ENCODE data around the gene ALKAL2. TPM values are rescaled to one million over a fixed set of nuclear protein-coding genes. Genes with fewer than 3 reads are reported as not detected.
A peak's percentile ranks its signal among the peaks of the same experiment; 100 is the strongest.

ALKAL2 gene
- total RNA-seq, 1 donor, result not detected

DNA sequence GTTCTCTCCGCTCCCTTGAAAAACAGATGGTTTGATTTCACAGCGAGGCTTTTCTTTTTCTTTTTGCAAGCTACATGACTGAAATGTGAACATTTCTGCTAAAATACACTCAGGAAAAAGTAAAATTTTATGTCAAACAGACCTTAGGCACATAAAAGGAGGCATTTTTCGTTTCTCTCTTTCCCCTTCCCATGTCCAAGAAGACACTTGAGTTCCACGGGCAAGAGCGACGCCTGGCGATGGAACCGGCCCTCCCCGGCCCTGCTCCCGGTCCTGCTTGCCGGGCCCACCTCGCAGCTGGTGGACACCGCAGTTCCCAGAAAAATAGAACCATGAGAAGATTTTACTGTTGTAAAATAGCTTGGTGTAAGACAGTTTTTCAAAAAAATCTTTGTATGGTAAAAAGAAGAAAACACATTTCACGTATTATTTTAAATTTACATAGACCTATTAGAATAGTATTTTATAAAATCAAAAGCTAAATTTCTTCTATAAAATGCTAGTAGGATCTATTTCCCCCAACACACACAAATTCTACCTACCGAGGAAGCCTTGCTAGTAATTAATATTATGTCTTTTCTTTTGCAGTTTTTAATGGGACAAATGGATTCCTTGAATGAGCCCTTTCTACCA is 2.3 kb upstream of the ALKAL2 start:
- Histone ChIP-seq H3K79me2 (ENCODE audit: insufficient read depth, low read length) (no peaks in the 10 kb centered on the region), H3K27me3 (ENCODE audit: insufficient read depth, low read length) (peaks cover 35% of the 10 kb centered on the region), H2AFZ (ENCODE audit: low read length) (peak overlapping the region; percentile 77), H3K4me3 (ENCODE audit: insufficient read depth, low read length) (peak overlapping the region; percentile 71), H3K4me1 (ENCODE audit: insufficient read depth, low read length) (peaks cover 19% of the 10 kb centered on the region), H3K27ac (ENCODE audit: low read depth, low read length) (no peak overlapping the region), H3K9me3 (ENCODE audit: low read depth, low read length) (no peaks in the 10 kb centered on the region), H3K4me2 (ENCODE audit: insufficient read depth, low read length) (peak overlapping the region; percentile 95), H3K36me3 (ENCODE audit: insufficient read depth, low read length) (no peaks in the 10 kb centered on the region), H4K20me1 (ENCODE audit: insufficient read depth, low read length) (peaks cover 8% of the 10 kb centered on the region)
- TF ChIP-seq, protein P1, sequence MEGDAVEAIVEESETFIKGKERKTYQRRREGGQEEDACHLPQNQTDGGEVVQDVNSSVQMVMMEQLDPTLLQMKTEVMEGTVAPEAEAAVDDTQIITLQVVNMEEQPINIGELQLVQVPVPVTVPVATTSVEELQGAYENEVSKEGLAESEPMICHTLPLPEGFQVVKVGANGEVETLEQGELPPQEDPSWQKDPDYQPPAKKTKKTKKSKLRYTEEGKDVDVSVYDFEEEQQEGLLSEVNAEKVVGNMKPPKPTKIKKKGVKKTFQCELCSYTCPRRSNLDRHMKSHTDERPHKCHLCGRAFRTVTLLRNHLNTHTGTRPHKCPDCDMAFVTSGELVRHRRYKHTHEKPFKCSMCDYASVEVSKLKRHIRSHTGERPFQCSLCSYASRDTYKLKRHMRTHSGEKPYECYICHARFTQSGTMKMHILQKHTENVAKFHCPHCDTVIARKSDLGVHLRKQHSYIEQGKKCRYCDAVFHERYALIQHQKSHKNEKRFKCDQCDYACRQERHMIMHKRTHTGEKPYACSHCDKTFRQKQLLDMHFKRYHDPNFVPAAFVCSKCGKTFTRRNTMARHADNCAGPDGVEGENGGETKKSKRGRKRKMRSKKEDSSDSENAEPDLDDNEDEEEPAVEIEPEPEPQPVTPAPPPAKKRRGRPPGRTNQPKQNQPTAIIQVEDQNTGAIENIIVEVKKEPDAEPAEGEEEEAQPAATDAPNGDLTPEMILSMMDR (IDR thresholded peaks at IDR 0.05; ENCODE audit: extremely low read depth, low read depth, low read length), result peak; percentile 76
- peak; percentile 95 for DNase-seq (ENCODE audit: insufficient read length, low spot score, missing footprints)

DNA sequence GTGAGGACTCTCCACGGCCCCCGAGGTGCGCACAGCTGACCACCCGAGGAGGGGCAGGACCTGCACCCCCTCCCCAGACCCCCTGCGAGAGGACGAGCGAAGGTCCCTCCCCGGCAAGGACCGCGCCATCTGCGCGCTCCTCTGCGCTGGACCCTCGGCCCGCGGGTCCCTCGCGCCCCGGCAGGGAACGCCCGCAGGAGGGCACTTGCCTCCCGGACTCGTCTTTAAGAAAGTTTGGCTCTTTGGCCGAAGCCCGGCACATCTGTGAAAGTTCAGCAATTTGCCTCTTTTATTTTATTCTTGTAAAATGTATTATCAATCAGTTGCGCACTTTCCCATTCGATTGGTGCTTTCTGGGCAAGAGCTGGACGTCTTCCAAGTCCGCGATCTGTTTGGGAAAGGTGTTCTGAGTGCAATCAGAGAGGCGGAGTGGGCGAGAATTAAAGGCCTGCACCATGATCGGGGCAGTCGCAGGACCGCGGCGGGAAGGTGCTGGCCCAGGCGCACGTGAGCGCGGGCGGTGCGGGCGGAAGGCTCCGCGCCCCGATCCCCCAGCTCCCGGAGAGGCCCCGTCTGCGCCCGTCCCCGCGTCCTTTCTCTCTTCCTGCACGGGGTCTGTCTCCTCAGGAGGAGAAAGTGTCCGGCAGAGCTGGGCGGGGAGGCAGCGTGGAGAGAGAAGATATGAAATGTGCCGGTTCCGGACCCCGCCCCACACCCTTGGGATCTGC is 1.6 kb upstream of the ALKAL2 start:
- peaks cover 26% of the 10 kb centered on the region for H3K4me1 ChIP-seq (ENCODE audit: insufficient read depth, low read length)
- H3K27ac ChIP-seq (ENCODE audit: low read depth, low read length), result no peak overlapping the region
- H3K27me3 ChIP-seq (ENCODE audit: insufficient read depth, low read length), result peaks cover 35% of the 10 kb centered on the region
- peak overlapping the region; percentile 71 for H3K4me3 ChIP-seq (ENCODE audit: insufficient read depth, low read length)
- H3K36me3 ChIP-seq (ENCODE audit: insufficient read depth, low read length), result no peaks in the 10 kb centered on the region
- DNase-seq (ENCODE audit: insufficient read length, low spot score, missing footprints), result peak; percentile 79
- no peaks in the 10 kb centered on the region for H3K9me3 ChIP-seq (ENCODE audit: low read depth, low read length)
- peak overlapping the region; percentile 95 for H3K4me2 ChIP-seq (ENCODE audit: insufficient read depth, low read length)
- H4K20me1 ChIP-seq (ENCODE audit: insufficient read depth, low read length), result peaks cover 11% of the 10 kb centered on the region
- no peaks in the 10 kb centered on the region for H3K79me2 ChIP-seq (ENCODE audit: insufficient read depth, low read length)
- TF ChIP-seq, protein P1 (IDR thresholded peaks at IDR 0.05; ENCODE audit: extremely low read depth, low read depth, low read length), result no peak
- peak overlapping the region; percentile 77 for H2AFZ ChIP-seq (ENCODE audit: low read length)

DNA sequence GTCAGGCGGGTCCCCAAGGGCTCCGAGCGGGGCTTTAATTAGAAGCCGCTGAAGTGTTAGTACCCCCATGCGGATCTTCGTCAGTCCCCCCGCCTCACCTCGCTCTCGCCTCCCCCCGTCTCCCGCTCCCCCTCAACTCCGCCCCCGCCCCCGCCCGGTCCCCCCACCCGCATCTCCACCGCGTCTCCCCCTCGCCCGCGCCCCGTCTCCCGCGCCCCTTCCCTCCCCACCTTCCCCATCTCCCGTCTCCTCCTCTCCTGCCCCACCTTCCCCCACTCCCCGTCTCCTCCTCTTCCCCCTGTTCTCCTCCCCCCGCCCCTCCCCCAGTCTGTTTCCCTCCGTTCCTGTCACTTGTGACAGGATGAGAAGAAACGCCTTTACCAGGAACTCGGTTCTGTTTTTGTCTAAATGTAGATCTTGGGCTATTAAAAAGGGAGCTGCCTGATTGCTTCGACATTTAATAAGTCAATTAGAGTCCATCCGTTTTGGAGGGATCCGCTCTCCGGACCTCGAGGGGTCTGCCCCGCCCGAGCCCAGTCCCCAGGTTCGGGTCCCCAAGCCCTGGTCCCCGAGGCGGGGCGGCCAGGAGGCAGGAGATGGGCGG is 969 bp upstream of the ALKAL2 start:
- peaks cover 32% of the 10 kb centered on the region for H3K4me1 ChIP-seq (ENCODE audit: insufficient read depth, low read length)
- peaks cover 35% of the 10 kb centered on the region for H3K27me3 ChIP-seq (ENCODE audit: insufficient read depth, low read length)
- H3K27ac ChIP-seq (ENCODE audit: low read depth, low read length), result no peak overlapping the region
- peak overlapping the region; percentile 95 for H3K4me2 ChIP-seq (ENCODE audit: insufficient read depth, low read length)
- DNase-seq (ENCODE audit: insufficient read length, low spot score, missing footprints), result peak; percentile 69
- H4K20me1 ChIP-seq (ENCODE audit: insufficient read depth, low read length), result peaks cover 11% of the 10 kb centered on the region
- no peak overlapping the region for H3K4me3 ChIP-seq (ENCODE audit: insufficient read depth, low read length)
- H3K9me3 ChIP-seq (ENCODE audit: low read depth, low read length), result no peaks in the 10 kb centered on the region
- H2AFZ ChIP-seq (ENCODE audit: low read length), result no peak overlapping the region
- H3K79me2 ChIP-seq (ENCODE audit: insufficient read depth, low read length), result no peaks in the 10 kb centered on the region
- H3K36me3 ChIP-seq (ENCODE audit: insufficient read depth, low read length), result no peaks in the 10 kb centered on the region
- TF ChIP-seq, protein P1 (IDR thresholded peaks at IDR 0.05; ENCODE audit: extremely low read depth, low read depth, low read length), result no peak

DNA sequence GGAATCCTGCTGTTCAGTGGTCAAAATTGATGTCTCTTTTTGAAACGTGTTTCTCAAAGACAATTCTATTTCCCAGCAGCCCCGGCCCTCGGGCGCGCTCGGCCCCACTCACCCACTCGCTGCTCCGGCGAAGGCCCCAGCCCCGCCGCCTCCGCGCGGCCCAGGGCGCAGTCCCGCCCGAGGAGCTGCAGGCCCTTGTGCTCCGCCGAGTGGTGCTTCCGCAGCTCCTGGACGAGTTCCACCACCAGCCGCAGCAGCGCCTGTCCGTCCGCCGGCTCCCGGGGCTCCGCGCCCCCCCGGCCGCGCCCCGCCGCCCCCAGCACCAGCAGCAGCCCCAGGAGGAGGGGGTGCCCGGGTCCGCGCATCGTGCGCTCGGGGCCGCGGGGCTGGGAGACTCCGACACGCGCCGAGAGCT is 413 bp downstream of the ALKAL2 start:
- Histone ChIP-seq H3K27ac (ENCODE audit: low read depth, low read length) (no peak overlapping the region), H2AFZ (ENCODE audit: low read length) (no peak overlapping the region), H4K20me1 (ENCODE audit: insufficient read depth, low read length) (peaks cover 11% of the 10 kb centered on the region), H3K4me3 (ENCODE audit: insufficient read depth, low read length) (peak overlapping the region; percentile 42), H3K9me3 (ENCODE audit: low read depth, low read length) (no peaks in the 10 kb centered on the region), H3K4me2 (ENCODE audit: insufficient read depth, low read length) (peak overlapping the region; percentile 39), H3K4me1 (ENCODE audit: insufficient read depth, low read length) (peaks cover 32% of the 10 kb centered on the region), H3K36me3 (ENCODE audit: insufficient read depth, low read length) (no peaks in the 10 kb centered on the region), H3K27me3 (ENCODE audit: insufficient read depth, low read length) (peaks cover 35% of the 10 kb centered on the region), H3K79me2 (ENCODE audit: insufficient read depth, low read length) (no peaks in the 10 kb centered on the region)
- DNase-seq (ENCODE audit: insufficient read length, low spot score, missing footprints), result peak; percentile 83
- TF ChIP-seq, protein P1 (IDR thresholded peaks at IDR 0.05; ENCODE audit: extremely low read depth, low read depth, low read length), result no peak

All from osteoblast (primary cell).